Hindlimb muscle (tissue), 1 donor: ENCODE data around the gene VAMP4. TPM values are rescaled to one million over a fixed set of nuclear protein-coding genes. Genes with fewer than 3 reads are reported as not detected.
"Not testable (repeated sequence)": the region's sequence is repeated elsewhere in the genome, so short reads cannot be mapped to it uniquely, and the experiment has no call there.

Experiments
- DNase-seq: peaks from one replicate; pipeline ENCODE4 v3.0.0-alpha.2; 2013
- polyA plus RNA-seq: library from polyadenylated mRNA; unstranded; fragments of 120-200 nt; gene quantifications from one replicate; pipeline ENCODE4 v1.2.1, GENCODE V29; 2013; ENCODE audit not compliant: insufficient read length

VAMP4 gene
- polyA plus RNA-seq, 1 donor = 7.8 TPM

- no peak for DNase-seq
These were observed 6.8 kb upstream of the VAMP4 start for GRCh38 chr1:171748651-171749050.

DNA sequence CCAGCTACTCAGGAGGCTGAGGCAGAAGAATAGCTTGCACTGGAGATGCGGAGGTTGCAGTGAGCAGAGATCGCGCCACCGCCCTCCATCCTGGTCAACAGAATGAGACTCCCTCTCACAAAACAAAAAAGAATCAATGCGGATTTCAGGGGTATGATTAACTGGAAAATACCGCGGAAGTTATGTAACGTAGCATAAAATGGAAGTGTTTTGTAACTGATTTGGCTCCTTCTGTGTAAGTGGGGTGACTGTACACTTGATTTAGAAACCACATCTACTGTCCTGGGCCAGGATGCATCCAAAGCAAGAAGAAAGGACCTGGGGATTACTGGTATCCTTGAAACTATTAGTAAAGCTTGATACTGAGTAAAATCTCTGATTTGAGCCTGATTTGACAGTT lies 3.1 kb upstream of the VAMP4 start:
- no peak for DNase-seq

- DNase-seq = peak; percentile 38
These were observed 1.4 kb upstream of the VAMP4 start for GRCh38 chr1:171743081-171743870.

DNA sequence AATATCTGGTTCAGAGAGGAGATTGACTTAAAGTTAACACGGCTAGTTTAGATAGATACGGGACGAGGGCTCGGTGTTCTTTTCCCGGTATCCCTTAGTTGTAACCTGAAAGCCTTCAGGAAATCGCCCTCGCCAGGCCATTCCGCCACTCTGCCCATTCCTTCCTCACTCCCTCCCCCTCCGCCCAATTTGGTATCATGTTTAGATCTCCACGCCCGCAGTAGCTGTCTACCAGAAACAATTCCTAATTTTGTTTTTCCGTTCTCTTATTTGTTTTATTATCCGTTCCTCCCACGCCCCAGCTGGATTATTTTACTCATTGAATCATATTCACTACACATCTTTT lies 685 bp upstream of the VAMP4 start:
- DNase-seq = peak; percentile 65

- DNase-seq = peak; percentile 63
These were observed 636 bp downstream of the VAMP4 start for GRCh38 chr1:171740987-171741871.

DNA sequence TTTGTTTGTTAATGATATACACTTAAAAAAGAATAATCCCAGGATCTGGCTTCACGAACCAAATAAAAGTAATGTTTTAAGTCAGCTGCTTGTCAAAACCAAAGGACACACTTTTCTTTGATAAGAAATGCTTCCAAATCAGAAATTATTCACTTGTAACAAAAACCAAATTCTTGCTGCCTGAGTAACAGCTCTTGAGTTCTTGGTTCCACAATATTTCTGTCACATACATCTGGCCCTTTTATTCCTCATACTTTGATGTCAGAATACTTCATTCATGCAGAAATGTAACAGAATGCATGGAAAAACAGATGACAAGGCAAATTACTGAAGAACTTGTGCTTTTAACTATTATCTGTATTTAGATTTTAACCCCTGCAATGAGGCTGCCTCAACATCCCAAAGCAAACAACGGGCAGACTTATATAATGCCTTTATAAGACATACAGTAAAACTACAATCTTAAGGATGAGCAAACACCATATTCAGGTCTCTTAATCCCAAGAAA lies 1.5 kb downstream of the VAMP4 start:
- no peak for DNase-seq

GRCh38 chr1:171739656-171740055 lies 2.2 kb downstream of the VAMP4 start:
- DNase-seq = no peak

GRCh38 chr1:171738911-171739310 lies 3.0 kb downstream of the VAMP4 start:
- DNase-seq = no peak

DNA sequence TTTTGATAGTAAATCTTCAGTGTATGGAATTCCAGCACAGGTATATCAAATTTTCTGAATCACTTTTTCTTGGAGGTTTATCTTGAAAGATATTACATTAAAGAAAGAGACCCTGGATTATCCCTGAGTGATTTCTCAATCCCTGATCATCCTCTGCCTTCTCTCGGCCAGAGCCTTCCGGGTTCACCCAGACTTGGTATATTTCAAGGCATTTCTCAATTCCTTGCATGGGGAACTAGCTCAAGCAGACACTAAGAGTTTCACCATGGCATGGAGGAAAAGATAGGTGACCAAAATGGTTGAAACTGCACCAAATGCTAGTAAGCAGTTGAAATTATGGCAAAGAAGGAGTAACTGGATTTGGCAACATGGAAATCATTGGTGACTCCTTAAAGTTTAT lies 5.7 kb downstream of the VAMP4 start:
- no peak for DNase-seq

DNA sequence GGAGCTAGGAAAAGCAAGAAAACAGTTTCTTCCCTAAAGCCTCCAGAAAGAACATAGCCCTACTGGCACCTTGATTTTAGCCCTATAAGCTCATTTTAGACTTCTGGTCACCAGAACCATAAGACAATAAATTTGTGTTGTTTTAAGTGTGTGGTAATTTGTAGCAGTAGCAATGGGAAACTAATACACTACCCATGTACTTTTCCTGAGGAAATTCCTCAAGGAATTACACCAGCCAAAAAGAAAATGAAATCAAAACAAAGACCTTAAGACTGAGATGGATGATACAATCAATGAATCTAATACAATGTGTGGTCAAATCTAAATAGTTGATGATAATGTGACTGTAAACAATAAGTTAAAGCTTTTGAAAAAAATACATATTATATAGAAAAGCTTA lies 11.8 kb downstream of the VAMP4 start:
- DNase-seq = no peak

GRCh38 chr1:171727778-171728177 lies 14.1 kb downstream of the VAMP4 start:
- no peak for DNase-seq

- DNase-seq = not testable (repeated sequence)
These were observed 18.7 kb downstream of the VAMP4 start for GRCh38 chr1:171723180-171723579.

GRCh38 chr1:171718848-171719247 lies 23.0 kb downstream of the VAMP4 start:
- no peak for DNase-seq

DNA sequence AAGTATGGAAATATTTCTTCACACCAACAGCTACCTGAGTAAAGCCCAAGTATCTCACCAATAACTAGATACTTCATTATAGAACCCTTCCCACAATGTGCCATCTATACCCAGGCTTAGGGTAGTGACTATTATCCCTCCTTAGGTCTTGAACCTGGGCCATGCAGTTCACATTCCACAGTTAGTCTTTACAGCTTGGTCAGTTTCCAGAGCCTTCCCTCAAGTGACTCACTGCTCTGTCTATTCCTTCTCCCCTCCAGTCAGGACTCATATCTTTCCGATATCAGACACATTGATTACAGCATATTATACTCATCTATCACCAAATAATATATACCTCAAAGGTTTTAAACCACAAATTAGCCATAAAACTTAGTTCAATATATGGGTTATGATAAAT lies 23.6 kb downstream of the VAMP4 start:
- DNase-seq = no peak

GRCh38 chr1:171717062-171717718 lies 24.7 kb downstream of the VAMP4 start:
- no peak for DNase-seq

DNA sequence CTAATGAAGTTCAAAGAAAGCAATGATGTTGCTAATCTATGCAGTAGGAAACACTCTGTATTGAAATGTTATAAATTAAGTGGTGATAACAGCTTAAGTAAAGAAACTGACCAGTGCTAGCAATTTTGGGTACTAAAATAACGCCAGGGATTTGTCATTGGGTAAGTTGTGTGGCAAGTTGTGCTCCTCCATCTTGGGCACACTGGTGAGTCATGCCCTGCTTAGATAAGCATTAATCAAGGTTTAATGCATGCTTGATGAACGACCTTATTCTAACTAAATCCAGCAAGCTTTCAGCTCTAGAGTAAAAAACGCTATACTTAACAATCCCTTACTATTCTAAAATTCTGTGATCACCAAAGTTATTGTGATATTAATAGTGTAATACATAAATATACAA lies 25.2 kb downstream of the VAMP4 start:
- no peak for DNase-seq

DNA sequence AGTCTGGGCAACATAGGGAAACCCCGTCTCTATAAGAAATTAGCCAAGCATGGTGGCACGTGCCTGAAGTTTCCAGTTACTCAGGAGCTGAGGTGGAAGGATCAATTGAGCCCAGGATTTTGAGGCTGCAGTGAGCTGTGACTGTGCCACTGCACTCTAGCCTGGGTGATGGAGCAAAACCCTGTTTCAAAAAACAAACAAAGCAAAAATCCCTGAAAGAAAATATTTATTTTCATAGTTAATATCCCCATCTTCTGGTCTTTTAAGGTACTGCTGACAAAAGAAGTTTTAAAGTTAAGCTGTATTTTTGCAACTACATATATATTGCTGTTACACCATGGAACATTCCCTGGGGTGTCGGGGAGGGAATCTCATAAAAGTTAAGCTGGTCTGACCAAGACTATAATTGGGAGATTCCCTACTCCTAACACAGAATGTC lies 26.0 kb downstream of the VAMP4 start:
- peak; percentile 37 for DNase-seq

DNA sequence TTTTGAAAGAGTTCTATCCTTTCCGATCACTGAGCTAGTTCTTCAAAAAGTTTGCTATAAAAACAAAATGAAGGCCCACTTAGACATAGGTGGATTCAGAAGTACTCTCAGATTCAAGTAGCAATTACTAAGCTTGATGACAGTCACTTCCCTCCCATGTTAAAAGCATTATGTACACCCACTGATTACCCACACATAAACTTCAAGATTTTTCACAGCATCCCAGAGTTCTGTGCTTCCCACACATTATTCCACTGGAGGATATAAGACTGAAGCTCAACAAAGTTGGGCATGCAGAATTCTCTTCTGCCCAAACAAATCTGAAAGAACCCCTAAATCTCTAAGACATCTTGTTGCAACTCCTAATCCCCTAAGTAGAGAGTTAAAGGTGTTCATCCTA lies 29.5 kb downstream of the VAMP4 start:
- DNase-seq = no peak

- no peak for DNase-seq
These were observed 30.2 kb downstream of the VAMP4 start for GRCh38 chr1:171711643-171712042.

- no peak for DNase-seq
These were observed 34.3 kb downstream of the VAMP4 start for GRCh38 chr1:171707583-171707982.

GRCh38 chr1:171702598-171702997 lies 39.3 kb downstream of the VAMP4 start:
- DNase-seq = no peak

GRCh38 chr1:171699531-171699930 lies 42.3 kb downstream of the VAMP4 start:
- no peak for DNase-seq

DNA sequence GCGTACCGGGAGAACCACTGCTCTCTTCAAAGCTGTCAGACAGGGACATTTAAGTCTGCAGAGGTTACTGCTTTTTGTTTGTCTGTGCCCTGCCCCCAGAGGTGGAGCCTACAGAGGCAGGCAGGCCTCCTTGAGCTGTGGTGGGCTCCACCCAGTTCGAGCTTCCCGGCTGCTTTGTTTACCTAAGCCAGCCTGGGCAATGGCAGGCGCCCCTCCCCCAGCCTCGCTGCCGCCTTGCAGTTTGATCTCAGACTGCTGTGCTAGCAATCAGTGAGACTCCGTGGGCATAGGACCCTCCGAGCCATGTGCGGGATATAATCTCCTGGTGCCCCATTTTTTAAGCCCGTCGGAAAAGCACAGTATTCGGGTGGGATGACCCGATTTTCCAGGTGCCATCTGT lies 46.1 kb downstream of the VAMP4 start:
- not testable (repeated sequence) for DNase-seq
